H9 (cell line): Measurements from ENCODE around the gene STX10. TPM values are rescaled to one million over a fixed set of nuclear protein-coding genes. Genes with fewer than 3 reads are reported as not detected.
A peak's percentile ranks its signal among the peaks of the same experiment; 100 is the strongest.

Experiments
- DNase-seq: peaks from one replicate; pipeline ENCODE4 v3.0.0-alpha.2; 2017
- H2AFZ ChIP-seq: one replicate; pipeline ENCODE4 v1.6.1; 2013; ENCODE audit warnings: mild to moderate bottlenecking, low read length, control low read depth, moderate library complexity
- H2AK5ac ChIP-seq: 2 replicates; pipeline ENCODE4 v1.6.1; 2013; ENCODE audit warnings: low read length, control low read depth, mixed read lengths; ENCODE audit not compliant: insufficient read length
- H2BK120ac ChIP-seq: one replicate; pipeline ENCODE4 v1.6.1; 2013; ENCODE audit warnings: low read depth, mild to moderate bottlenecking, low read length, control low read depth, inconsistent platforms; ENCODE audit not compliant: poor library complexity, severe bottlenecking
- H2BK12ac ChIP-seq: 2 replicates; pipeline ENCODE4 v1.6.1; 2013; ENCODE audit warnings: low read length, control low read depth, mixed read lengths, low read depth; ENCODE audit not compliant: insufficient read length
- H2BK15ac ChIP-seq: 2 replicates; pipeline ENCODE4 v1.6.1; 2013; ENCODE audit warnings: low read depth, low read length, control low read depth
- H2BK20ac ChIP-seq: one replicate; pipeline ENCODE4 v1.6.1; 2013; ENCODE audit warnings: low read depth, mild to moderate bottlenecking, low read length, control low read depth, inconsistent platforms; ENCODE audit not compliant: poor library complexity, severe bottlenecking
- H2BK5ac ChIP-seq: 2 replicates; pipeline ENCODE4 v1.6.1; 2013; ENCODE audit warnings: low read length, control low read depth, mixed read lengths; ENCODE audit not compliant: insufficient read length
- H3K14ac ChIP-seq: 2 replicates; pipeline ENCODE4 v1.6.1; 2013; ENCODE audit warnings: low read length, control low read depth; ENCODE audit not compliant: insufficient read depth
- H3K18ac ChIP-seq: 2 replicates; pipeline ENCODE4 v1.6.1; 2013; ENCODE audit warnings: low read depth, mild to moderate bottlenecking, mixed read lengths, low read length, control low read depth; ENCODE audit not compliant: insufficient read length
- H3K23ac ChIP-seq: 2 replicates; pipeline ENCODE4 v1.6.1; 2013; ENCODE audit warnings: low read length, control low read depth, mixed read lengths, low read depth; ENCODE audit not compliant: insufficient read length
- H3K23me2 ChIP-seq: 2 replicates; pipeline ENCODE4 v1.6.1; 2013; ENCODE audit warnings: low read depth, mild to moderate bottlenecking, mixed read lengths, low read length, control low read depth; ENCODE audit not compliant: insufficient read length, poor library complexity, severe bottlenecking
- H3K27ac ChIP-seq: 2 replicates; pipeline ENCODE4 v1.5.1; 2013; ENCODE audit warnings: low read length, control low read depth, mixed read lengths, low read depth; ENCODE audit not compliant: insufficient read length
- H3K27me3 ChIP-seq: 2 replicates; pipeline ENCODE4 v1.6.1; 2013; ENCODE audit warnings: low read length, control low read depth, inconsistent platforms; ENCODE audit not compliant: insufficient read depth
- H3K4ac ChIP-seq: 2 replicates; pipeline ENCODE4 v1.6.1; 2013; ENCODE audit warnings: low read depth, mild to moderate bottlenecking, control low read depth, inconsistent platforms, low read length, moderate library complexity
- H3K4me1 ChIP-seq: 2 replicates; pipeline ENCODE4 v1.6.1; 2013; ENCODE audit warnings: low read length, control low read depth, inconsistent platforms; ENCODE audit not compliant: insufficient read depth
- H3K4me2 ChIP-seq: 2 replicates; pipeline ENCODE4 v1.6.1; 2013; ENCODE audit warnings: low read length, control low read depth, mixed read lengths; ENCODE audit not compliant: insufficient read length, insufficient read depth
- H3K56ac ChIP-seq: 2 replicates; pipeline ENCODE4 v1.6.1; 2013; ENCODE audit warnings: low read depth, mild to moderate bottlenecking, mixed read lengths, low read length, control low read depth; ENCODE audit not compliant: insufficient read length
- H3K79me1 ChIP-seq: 2 replicates; pipeline ENCODE4 v1.6.1; 2013; ENCODE audit warnings: low read depth, mild to moderate bottlenecking, moderate library complexity, low read length, control low read depth, inconsistent platforms; ENCODE audit not compliant: insufficient read depth, poor library complexity, severe bottlenecking
- H3K79me2 ChIP-seq: 2 replicates; pipeline ENCODE4 v1.6.1; 2013; ENCODE audit warnings: low read length, control low read depth, inconsistent platforms; ENCODE audit not compliant: insufficient read depth
- H3K9ac ChIP-seq: 2 replicates; pipeline ENCODE4 v1.6.1; 2013; ENCODE audit warnings: low read length, control low read depth, mixed read lengths; ENCODE audit not compliant: insufficient read length; ENCODE audit errors: extremely low read depth
- H3K9me3 ChIP-seq: one replicate; pipeline ENCODE4 v1.6.1; 2013; ENCODE audit warnings: low read depth, low read length, inconsistent platforms; ENCODE audit not compliant: control insufficient read depth
- H3T11ph ChIP-seq: one replicate; pipeline ENCODE4 v1.6.1; 2013; ENCODE audit warnings: mild to moderate bottlenecking, low read length, control low read depth, inconsistent platforms
- H4K20me1 ChIP-seq: one replicate; pipeline ENCODE4 v1.6.1; 2013; ENCODE audit not compliant: control insufficient read depth, insufficient read length, insufficient read depth
- H4K5ac ChIP-seq: 2 replicates; pipeline ENCODE4 v1.6.1; 2013; ENCODE audit warnings: low read depth, mild to moderate bottlenecking, mixed read lengths, low read length, control low read depth; ENCODE audit not compliant: insufficient read length
- H4K8ac ChIP-seq: replicated peaks from 2 replicates; pipeline ENCODE4 v1.6.1; 2013; ENCODE audit warnings: low read length, control low read depth, mixed read lengths, low read depth; ENCODE audit not compliant: insufficient read length
- H4K91ac ChIP-seq: 2 replicates; pipeline ENCODE4 v1.6.1; 2013; ENCODE audit warnings: low read depth, mild to moderate bottlenecking, moderate library complexity, mixed read lengths, low read length, control low read depth; ENCODE audit not compliant: insufficient read length
- H3K27ac Mint-ChIP-seq, 3 experiments: 2 replicates in 2 of 3; 3 replicates in 1 of 3; pipeline ENCODE4 v1.8.0; 2020 to 2021; ENCODE audit warnings: mixed read lengths in 3 of 3, mild to moderate bottlenecking in 1 of 3, moderate library complexity in 1 of 3
- H3K27me3 Mint-ChIP-seq: 2 replicates; pipeline ENCODE4 v1.8.0; 2021; ENCODE audit warnings: low read depth, mild to moderate bottlenecking, moderate library complexity, mixed read lengths
- H3K36me3 Mint-ChIP-seq, 3 experiments: 2 replicates in 2 of 3; 3 replicates in 1 of 3; pipeline ENCODE4 v1.8.0; 2020 to 2021; ENCODE audit warnings: low read depth in 3 of 3, mixed read lengths in 3 of 3; ENCODE audit not compliant: insufficient read depth in 1 of 3
- H3K4me1 Mint-ChIP-seq, 2 experiments: 2 replicates each; pipeline ENCODE4 v1.8.0; 2020; ENCODE audit warnings: mixed read lengths in 2 of 2
- H3K4me3 Mint-ChIP-seq, 2 experiments: 2 replicates in 1 of 2; 3 replicates in 1 of 2; pipeline ENCODE4 v1.8.0; 2020 to 2021; ENCODE audit warnings: mild to moderate bottlenecking in 2 of 2, mixed read lengths in 2 of 2, moderate library complexity in 1 of 2
- H3K9me3 Mint-ChIP-seq, 2 experiments: 2 replicates in 1 of 2; 3 replicates in 1 of 2; pipeline ENCODE4 v1.8.0; 2020; ENCODE audit warnings: mild to moderate bottlenecking in 2 of 2, mixed read lengths in 2 of 2, moderate library complexity in 1 of 2
- CTCF ChIP-seq: fragments of 200-600 bp; sonication (generic); conservative IDR thresholded peaks from 3 replicates; pipeline ENCODE4 v1.8.0; 2021; ENCODE audit warnings: antibody characterized with exemption, mild to moderate bottlenecking
- WGBS: extraction: QIAGEN DNeasy Blood & Tissue Kit; methylation state at CpG from one replicate; pipeline ENCODE4 v1.1.7; 2013; ENCODE audit warnings: missing lambda C conversion rate, low lambda C conversion rate, mixed read lengths; ENCODE audit not compliant: insufficient read length; ENCODE audit errors: extremely low coverage; 5-methylcytosine and 5-hydroxymethylcytosine counted together
- total RNA-seq: library from RNA; stranded (reverse); gene quantifications from 2 replicates; pipeline ENCODE4 v1.2.1, GENCODE V29; 2021

STX10 gene
- total RNA-seq, 1 experiment from 2014 or later, result 39.4 TPM

GRCh38 chr19:13163609-13164342, 13.6 kb upstream of the STX10 start:
- H4K5ac ChIP-seq, result no peak overlapping the region
- peak overlapping the region; percentile 8 for H2BK120ac ChIP-seq
- H3K23ac ChIP-seq, result no peak overlapping the region
- H3K9ac ChIP-seq, result peak overlapping the region; percentile 69
- no peak overlapping the region for H2AFZ ChIP-seq
- TF ChIP-seq CTCF, result no peak; the same call in 2 of the 3 replicates
- no peak overlapping the region for H2AK5ac ChIP-seq
- peak overlapping the region; percentile 84 for H3K27ac ChIP-seq
- H3K4me1 Mint-ChIP-seq, result peaks cover 33 to 39% of the 10 kb centered on the region in 2 experiments
- H3K23me2 ChIP-seq, result peaks cover 15% of the 10 kb centered on the region
- H4K91ac ChIP-seq, result peak overlapping the region; percentile 29
- H4K8ac ChIP-seq, result no peak overlapping the region
- no peak overlapping the region for H3T11ph ChIP-seq
- peaks cover 7% of the 10 kb centered on the region; the same call in 1 of the 2 replicates for H3K4me1 ChIP-seq
- peak overlapping the region; percentile 12; the same call in 1 of the 2 replicates for H3K4ac ChIP-seq
- H3K9me3 Mint-ChIP-seq, result no peaks in the 10 kb centered on the region
- H2BK20ac ChIP-seq, result no peak overlapping the region
- H2BK15ac ChIP-seq, result no peak overlapping the region
- no peaks in the 10 kb centered on the region for H3K79me1 ChIP-seq
- no CpG with 5 or more reads among the region's 20 CpGs for WGBS
- no peaks in the 10 kb centered on the region for H4K20me1 ChIP-seq
- no peaks in the 10 kb centered on the region for H3K27me3 Mint-ChIP-seq
- peak overlapping the region; percentile 64 to 81 for H3K4me3 Mint-ChIP-seq
- H3K27ac Mint-ChIP-seq, result peak overlapping the region; percentile 100
- H3K79me2 ChIP-seq, result no peaks in the 10 kb centered on the region
- H3K14ac ChIP-seq, result peak overlapping the region; percentile 73
- H3K18ac ChIP-seq, result peak overlapping the region; percentile 76
- no peaks in the 10 kb centered on the region for H3K27me3 ChIP-seq
- DNase-seq, result peak; percentile 88
- no peak overlapping the region for H2BK5ac ChIP-seq
- peak overlapping the region; percentile 51 for H2BK12ac ChIP-seq
- no peak overlapping the region for H3K56ac ChIP-seq
- H3K9me3 ChIP-seq, result no peaks in the 10 kb centered on the region
- H3K4me2 ChIP-seq, result peak overlapping the region; percentile 72
- no peaks in the 10 kb centered on the region for H3K36me3 Mint-ChIP-seq
